Activated T-helper 17 cell treated with anti-CD3 and anti-CD28 coated beads, Interleukin-2, amount 50 U/mL, for 72 hours (primary cell): ENCODE data around the gene EPHA7. TPM values are rescaled to one million over a fixed set of nuclear protein-coding genes. Genes with fewer than 3 reads are reported as not detected.

ENCODE experiments used
- ATAC-seq: fragments of 150-1000 bp; cut with Tn5 transposase; replicated peaks from 2 replicates; pipeline ENCODE4 v1.10.0; 2021; ENCODE audit warnings: mild to moderate bottlenecking, moderate library complexity
- H3K27ac Mint-ChIP-seq: one replicate; pipeline ENCODE4 v1.8.0; 2022; ENCODE audit warnings: mixed read lengths
- H3K27me3 Mint-ChIP-seq: one replicate; pipeline ENCODE4 v1.8.0; 2022; ENCODE audit warnings: mixed read lengths
- H3K36me3 Mint-ChIP-seq: one replicate; pipeline ENCODE4 v1.8.0; 2022; ENCODE audit warnings: low read depth, mild to moderate bottlenecking, mixed read lengths
- H3K4me1 Mint-ChIP-seq: one replicate; pipeline ENCODE4 v1.8.0; 2022; ENCODE audit warnings: mixed read lengths
- H3K4me3 Mint-ChIP-seq: one replicate; pipeline ENCODE4 v1.8.0; 2022; ENCODE audit warnings: mild to moderate bottlenecking, mixed read lengths
- H3K9me3 Mint-ChIP-seq: one replicate; pipeline ENCODE4 v1.8.0; 2022; ENCODE audit warnings: mixed read lengths
- total RNA-seq, 2 donors: library from RNA; stranded (reverse); gene quantifications; one replicate each; pipeline ENCODE4 v1.2.3, GENCODE V29; 2022

The EPHA7 gene
- total RNA-seq, 2 donors from 2014 or later, result not detected

GRCh38 chr6:93323630-93324029 is 95.7 kb downstream of the EPHA7 start:
- H3K4me3 Mint-ChIP-seq, result no peak overlapping the region
- H3K9me3 Mint-ChIP-seq, result peaks cover 16% of the 10 kb centered on the region
- no peaks in the 10 kb centered on the region for H3K4me1 Mint-ChIP-seq
- H3K36me3 Mint-ChIP-seq, result no peaks in the 10 kb centered on the region
- H3K27me3 Mint-ChIP-seq, result no peaks in the 10 kb centered on the region
- no peak for ATAC-seq
- no peak overlapping the region for H3K27ac Mint-ChIP-seq

- no peak for ATAC-seq
- H3K9me3 Mint-ChIP-seq, result peaks cover 11% of the 10 kb centered on the region
- H3K36me3 Mint-ChIP-seq, result no peaks in the 10 kb centered on the region
These were observed 96.7 kb downstream of the EPHA7 start for GRCh38 chr6:93322651-93323050.

GRCh38 chr6:93319304-93319703 is 100.1 kb downstream of the EPHA7 start:
- H3K9me3 Mint-ChIP-seq, result peaks cover 1% of the 10 kb centered on the region
- H3K4me3 Mint-ChIP-seq, result no peak overlapping the region
- ATAC-seq, result no peak
- H3K4me1 Mint-ChIP-seq, result no peaks in the 10 kb centered on the region
- H3K36me3 Mint-ChIP-seq, result no peaks in the 10 kb centered on the region
- H3K27ac Mint-ChIP-seq, result no peak overlapping the region
- no peaks in the 10 kb centered on the region for H3K27me3 Mint-ChIP-seq

More at GRCh38 chr6:93322651-93323050, 96.7 kb downstream of the EPHA7 start:
- no peaks in the 10 kb centered on the region for H3K27me3 Mint-ChIP-seq
- no peak overlapping the region for H3K4me3 Mint-ChIP-seq
- no peak overlapping the region for H3K27ac Mint-ChIP-seq
- no peaks in the 10 kb centered on the region for H3K4me1 Mint-ChIP-seq

GRCh38 chr6:93318121-93318520 is 101.2 kb downstream of the EPHA7 start:
- ATAC-seq, result no peak
- Mint-ChIP-seq H3K36me3 (no peaks in the 10 kb centered on the region), H3K4me3 (no peak overlapping the region), H3K27me3 (no peaks in the 10 kb centered on the region), H3K9me3 (no peaks in the 10 kb centered on the region), H3K4me1 (no peaks in the 10 kb centered on the region), H3K27ac (no peak overlapping the region)

- no peak for ATAC-seq
- Mint-ChIP-seq H3K9me3 (no peaks in the 10 kb centered on the region), H3K4me3 (no peak overlapping the region), H3K4me1 (no peaks in the 10 kb centered on the region), H3K27me3 (no peaks in the 10 kb centered on the region), H3K36me3 (no peaks in the 10 kb centered on the region), H3K27ac (no peak overlapping the region)
These were observed 101.8 kb downstream of the EPHA7 start for GRCh38 chr6:93317592-93317991.

GRCh38 chr6:93307505-93308409 is 111.6 kb downstream of the EPHA7 start:
- H3K27ac Mint-ChIP-seq, result no peak overlapping the region
- H3K36me3 Mint-ChIP-seq, result no peaks in the 10 kb centered on the region
- ATAC-seq, result no peak
- H3K27me3 Mint-ChIP-seq, result no peaks in the 10 kb centered on the region
- no peaks in the 10 kb centered on the region for H3K4me1 Mint-ChIP-seq
- no peak overlapping the region for H3K4me3 Mint-ChIP-seq
- no peaks in the 10 kb centered on the region for H3K9me3 Mint-ChIP-seq

GRCh38 chr6:93305088-93305487 is 114.3 kb downstream of the EPHA7 start:
- H3K36me3 Mint-ChIP-seq, result no peaks in the 10 kb centered on the region
- H3K4me1 Mint-ChIP-seq, result no peaks in the 10 kb centered on the region
- peaks cover 10% of the 10 kb centered on the region for H3K9me3 Mint-ChIP-seq
- ATAC-seq, result no peak
- H3K27ac Mint-ChIP-seq, result no peak overlapping the region
- no peak overlapping the region for H3K4me3 Mint-ChIP-seq
- no peaks in the 10 kb centered on the region for H3K27me3 Mint-ChIP-seq

- Mint-ChIP-seq H3K4me1 (no peaks in the 10 kb centered on the region), H3K4me3 (no peak overlapping the region), H3K27me3 (no peaks in the 10 kb centered on the region), H3K36me3 (no peaks in the 10 kb centered on the region), H3K27ac (no peak overlapping the region), H3K9me3 (peaks cover 14% of the 10 kb centered on the region)
- ATAC-seq, result no peak
These were observed 114.9 kb downstream of the EPHA7 start for GRCh38 chr6:93304505-93304904.

GRCh38 chr6:93300661-93301060 is 118.7 kb downstream of the EPHA7 start:
- Mint-ChIP-seq H3K9me3 (peaks cover 18% of the 10 kb centered on the region), H3K4me1 (no peaks in the 10 kb centered on the region), H3K36me3 (no peaks in the 10 kb centered on the region), H3K4me3 (no peak overlapping the region), H3K27me3 (no peaks in the 10 kb centered on the region), H3K27ac (no peak overlapping the region)
- no peak for ATAC-seq

- Mint-ChIP-seq H3K27me3 (no peaks in the 10 kb centered on the region), H3K4me3 (no peak overlapping the region), H3K4me1 (no peaks in the 10 kb centered on the region), H3K9me3 (peaks cover 18% of the 10 kb centered on the region), H3K36me3 (no peaks in the 10 kb centered on the region), H3K27ac (no peak overlapping the region)
- ATAC-seq, result no peak
These were observed 119.7 kb downstream of the EPHA7 start for GRCh38 chr6:93299622-93300021.

- Mint-ChIP-seq H3K9me3 (peaks cover 9% of the 10 kb centered on the region), H3K27ac (no peak overlapping the region), H3K27me3 (no peaks in the 10 kb centered on the region), H3K36me3 (no peaks in the 10 kb centered on the region), H3K4me3 (no peak overlapping the region), H3K4me1 (no peaks in the 10 kb centered on the region)
- no peak for ATAC-seq
These were observed 123.7 kb downstream of the EPHA7 start for GRCh38 chr6:93295631-93296030.

- Mint-ChIP-seq H3K36me3 (no peaks in the 10 kb centered on the region), H3K9me3 (peaks cover 8% of the 10 kb centered on the region), H3K27me3 (no peaks in the 10 kb centered on the region), H3K27ac (no peak overlapping the region), H3K4me1 (no peaks in the 10 kb centered on the region), H3K4me3 (no peak overlapping the region)
- ATAC-seq, result no peak
These were observed 124.5 kb downstream of the EPHA7 start for GRCh38 chr6:93294879-93295278.

- Mint-ChIP-seq H3K27me3 (no peaks in the 10 kb centered on the region), H3K4me1 (no peaks in the 10 kb centered on the region), H3K9me3 (peaks cover 4% of the 10 kb centered on the region), H3K4me3 (no peak overlapping the region), H3K27ac (no peak overlapping the region), H3K36me3 (no peaks in the 10 kb centered on the region)
- ATAC-seq, result no peak
These were observed 125.5 kb downstream of the EPHA7 start for GRCh38 chr6:93293872-93294271.

GRCh38 chr6:93293460-93293859 is 125.9 kb downstream of the EPHA7 start:
- Mint-ChIP-seq H3K27me3 (no peaks in the 10 kb centered on the region), H3K36me3 (no peaks in the 10 kb centered on the region), H3K9me3 (peaks cover 4% of the 10 kb centered on the region), H3K27ac (no peak overlapping the region), H3K4me1 (no peaks in the 10 kb centered on the region), H3K4me3 (no peak overlapping the region)
- no peak for ATAC-seq

GRCh38 chr6:93282521-93283031 is 136.8 kb downstream of the EPHA7 start:
- ATAC-seq, result no peak
- Mint-ChIP-seq H3K36me3 (no peaks in the 10 kb centered on the region), H3K4me1 (no peaks in the 10 kb centered on the region), H3K27me3 (no peaks in the 10 kb centered on the region), H3K27ac (no peak overlapping the region), H3K4me3 (no peak overlapping the region), H3K9me3 (peaks cover 12% of the 10 kb centered on the region)
